HG02840 (cell line): ENCODE results near the gene NRXN3.

Source experiments
- ATAC-seq: cut with Tn5 transposase; IDR thresholded peaks from one replicate; pipeline ENCODE4 v1.9.1; 2021; ENCODE audit warnings: mild to moderate bottlenecking, moderate library complexity, moderate number of reproducible peaks; ENCODE audit not compliant: unreplicated experiment, low FRiP score

Gene NRXN3

GRCh38 chr14:78170203-78170602 is at the start of gene NRXN3:
Gene NRXN3, plus strand, starts transcription at chr14:78170373. Its CDS starts 72,721 bp downstream, at chr14:78243094.
- no peak for ATAC-seq

- no peak for ATAC-seq
These were observed 47.7 kb upstream of the NRXN3 start for GRCh38 chr14:78122436-78122835.

GRCh38 chr14:78123650-78124253 is 46.4 kb upstream of the NRXN3 start:
- ATAC-seq, result no peak

DNA sequence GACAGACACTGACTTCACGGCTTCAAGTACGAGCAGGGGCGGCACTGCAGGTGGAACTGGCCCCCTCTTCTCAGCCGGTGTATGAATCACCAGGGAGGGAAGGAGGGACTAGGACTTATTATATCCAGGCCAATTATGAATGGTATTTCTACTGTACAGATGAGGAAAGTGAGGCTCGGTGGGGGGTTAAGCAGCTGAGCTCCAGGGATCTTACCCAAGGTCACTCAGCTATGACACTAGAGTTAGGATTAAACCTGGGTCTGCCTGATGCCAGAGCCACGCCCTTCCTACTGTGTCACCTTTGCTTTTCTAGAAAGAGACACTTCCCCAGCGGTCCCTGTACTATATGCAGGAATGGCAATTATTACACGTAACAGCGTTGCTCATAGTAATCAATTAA is 42.2 kb upstream of the NRXN3 start:
- ATAC-seq, result no peak

DNA sequence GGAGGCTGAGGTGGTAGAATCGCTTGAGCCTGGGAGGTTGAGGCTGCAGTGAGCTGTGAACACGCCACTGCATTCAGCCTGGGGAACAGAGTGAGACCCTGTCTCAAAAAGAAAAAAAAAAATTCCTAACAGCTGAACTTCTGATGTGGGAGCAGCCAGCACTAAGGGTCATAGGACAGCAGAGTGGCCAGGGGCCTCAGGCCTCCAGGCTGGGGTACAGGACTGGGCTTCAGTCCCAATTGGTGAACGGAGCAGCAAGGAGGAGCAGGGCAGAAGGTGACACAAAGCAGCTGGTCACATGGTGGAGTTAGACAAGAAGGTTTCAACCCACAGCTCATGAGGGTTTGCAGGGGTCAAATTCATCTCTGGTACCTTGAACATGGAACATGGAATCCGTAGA is 40.8 kb upstream of the NRXN3 start:
- ATAC-seq, result no peak

DNA sequence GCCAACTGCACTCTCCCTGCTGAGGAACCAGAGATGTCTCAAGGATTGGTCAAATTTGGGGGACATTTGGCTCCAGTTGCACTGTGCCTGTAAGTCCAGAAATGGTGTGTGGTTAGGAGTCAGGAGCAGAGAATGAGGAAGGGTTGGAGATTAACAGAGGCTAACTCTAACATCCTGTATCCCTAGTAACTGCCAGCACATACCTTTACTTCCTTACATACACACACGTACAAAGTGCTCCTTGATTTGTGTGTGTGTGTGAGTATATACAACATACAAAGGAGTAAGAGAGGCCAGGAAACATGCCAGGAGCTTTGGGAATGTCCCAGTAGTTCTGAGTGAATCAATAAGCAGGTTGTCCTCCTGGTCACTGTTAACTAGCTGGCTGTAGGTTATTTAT is 39.8 kb upstream of the NRXN3 start:
- ATAC-seq, result no peak

GRCh38 chr14:78131201-78131600 is 39.0 kb upstream of the NRXN3 start:
- ATAC-seq, result no peak

GRCh38 chr14:78131616-78132015 is 38.6 kb upstream of the NRXN3 start:
- no peak for ATAC-seq

- ATAC-seq, result no peak
These were observed 34.7 kb upstream of the NRXN3 start for GRCh38 chr14:78135450-78135891.

DNA sequence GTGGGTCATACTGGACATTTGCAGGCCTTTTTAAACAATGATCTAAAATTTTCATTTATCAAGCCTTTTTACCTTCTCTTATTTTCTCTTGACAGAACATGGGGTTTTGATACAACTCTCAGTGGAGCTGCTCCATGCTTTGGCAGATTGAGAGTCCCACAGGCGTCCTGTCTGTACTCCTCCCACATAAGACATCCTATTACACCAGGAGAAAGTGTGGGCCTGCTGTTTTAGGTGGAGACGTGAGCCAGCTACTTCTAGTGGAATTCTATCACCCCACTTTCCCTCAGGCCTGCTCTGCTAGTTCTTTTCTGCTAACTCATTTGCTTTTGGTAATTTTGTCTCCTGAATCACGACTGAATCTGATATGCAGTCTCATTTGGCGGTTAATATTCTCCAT is 33.5 kb upstream of the NRXN3 start:
- no peak for ATAC-seq

DNA sequence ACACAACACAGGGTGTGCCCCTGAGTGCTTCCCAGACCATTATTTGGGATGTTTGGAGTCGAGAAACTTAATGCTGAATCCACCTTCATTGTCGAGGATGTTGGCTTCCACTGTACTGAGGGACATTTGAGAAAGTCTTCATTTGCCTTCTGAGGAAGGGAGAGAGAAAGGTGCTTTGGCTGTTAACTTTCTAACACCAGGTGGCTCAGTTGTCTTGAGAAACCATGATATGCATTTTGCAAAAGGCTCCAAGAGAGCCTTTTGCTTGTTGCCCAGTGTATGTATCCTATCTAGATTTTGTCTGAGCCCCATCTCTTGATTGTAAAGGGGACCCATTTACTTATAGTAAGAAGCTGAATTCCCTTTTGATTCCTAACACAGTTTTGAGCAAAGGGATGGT is 28.6 kb upstream of the NRXN3 start:
- ATAC-seq, result no peak

- ATAC-seq, result no peak
These were observed 27.2 kb upstream of the NRXN3 start for GRCh38 chr14:78142998-78143397.

- ATAC-seq, result no peak
These were observed 26.6 kb upstream of the NRXN3 start for GRCh38 chr14:78143489-78144145.

GRCh38 chr14:78152201-78153063 is 17.7 kb upstream of the NRXN3 start:
- ATAC-seq, result no peak

GRCh38 chr14:78153064-78153341 is 17.2 kb upstream of the NRXN3 start:
- ATAC-seq, result no peak

GRCh38 chr14:78154827-78155226 is 15.3 kb upstream of the NRXN3 start:
- no peak for ATAC-seq

DNA sequence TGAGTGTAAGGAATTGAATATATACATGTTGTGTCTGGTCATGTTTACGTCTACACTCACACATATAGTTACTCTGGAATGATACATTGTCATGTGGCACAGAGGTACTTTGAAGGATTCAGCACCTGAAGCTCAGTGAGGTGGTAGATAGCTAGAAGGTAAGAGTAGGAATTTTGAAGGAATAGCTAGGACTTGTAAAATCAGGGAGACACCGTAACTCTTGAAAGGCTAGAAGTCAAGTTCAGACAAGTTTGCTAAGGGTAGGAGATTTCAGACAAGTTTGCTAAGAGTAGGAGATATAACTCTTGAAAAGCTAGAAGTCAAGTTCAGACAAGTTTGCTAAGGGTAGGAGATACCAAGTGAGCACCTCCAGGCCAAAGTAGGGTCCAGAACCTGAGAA is 14.0 kb upstream of the NRXN3 start:
- ATAC-seq, result no peak

DNA sequence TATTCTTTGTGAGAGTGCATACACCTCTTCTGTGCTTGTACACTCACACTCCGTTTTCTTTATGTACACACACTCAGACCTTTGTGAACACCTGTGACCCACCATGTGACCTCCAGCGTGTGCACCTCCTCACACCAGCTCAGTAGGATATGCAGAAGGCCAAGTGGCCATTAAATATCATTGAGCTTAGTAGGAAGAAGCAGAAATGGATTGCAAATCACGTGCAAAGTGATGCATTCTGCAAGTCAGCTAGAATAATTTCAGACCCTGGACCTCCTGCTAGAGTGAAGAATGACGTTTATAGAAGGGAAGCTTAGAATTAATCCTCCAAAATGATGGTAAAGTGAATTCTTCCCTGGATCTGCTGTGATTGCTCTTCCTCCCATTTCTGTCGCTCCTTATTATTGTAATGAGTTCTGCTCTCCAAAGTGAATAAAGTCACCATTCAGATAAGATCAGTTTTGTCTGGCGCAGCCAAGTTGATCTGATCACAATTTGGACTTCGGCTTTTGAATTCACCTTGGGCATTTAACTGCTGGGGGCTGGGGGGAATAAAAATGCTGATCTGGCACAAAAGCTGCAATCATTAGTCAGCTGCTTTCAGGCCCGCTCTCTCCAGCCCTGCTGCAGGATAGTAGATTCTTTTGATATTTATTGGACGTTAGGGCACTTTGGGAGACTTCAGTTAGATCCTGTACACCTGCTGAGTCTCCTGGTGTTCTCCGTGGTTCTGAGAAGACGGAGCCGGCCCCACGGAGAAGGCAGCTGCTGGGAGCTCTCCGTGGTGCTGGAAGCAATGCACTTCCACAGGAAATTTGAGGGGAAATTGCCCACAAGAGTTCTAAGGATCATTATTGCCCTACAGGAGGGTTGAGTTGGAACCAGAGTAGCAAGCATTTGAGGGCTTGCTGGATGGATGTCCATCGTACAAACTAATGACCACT is 12.4 kb upstream of the NRXN3 start:
- ATAC-seq, result no peak

DNA sequence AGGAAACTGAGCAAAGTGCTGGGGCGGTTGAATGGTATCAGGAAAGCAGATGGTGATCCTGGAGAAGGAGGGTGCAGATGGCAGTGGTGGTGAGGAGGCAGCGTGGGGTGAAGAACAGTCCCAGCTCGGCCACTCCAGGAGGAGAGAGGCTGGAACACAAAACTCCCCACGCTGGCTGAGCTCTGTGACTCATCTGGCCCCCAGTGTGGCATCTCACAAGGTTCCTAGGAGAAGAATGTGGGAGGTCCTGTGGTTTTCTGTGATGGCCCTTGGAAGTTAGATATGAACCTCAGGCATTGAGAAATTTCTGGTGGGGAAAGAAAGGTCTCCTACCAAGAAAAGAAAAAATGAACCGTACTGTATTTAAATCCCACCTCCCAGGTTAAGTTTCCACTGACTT is 8.0 kb upstream of the NRXN3 start:
- ATAC-seq, result no peak

- no peak for ATAC-seq
These were observed 5.8 kb upstream of the NRXN3 start for GRCh38 chr14:78164226-78164853.
